C4-2B (cell line): ENCODE data around the gene CDKN2AIPNL.

Experiments
- H3K27ac ChIP-seq: fragments of 450-650 bp; 2 replicates; pipeline ENCODE4 v1.5.1; 2017
- ZFX ChIP-seq: fragments of 450-650 bp; IDR thresholded peaks from 2 replicates; pipeline ENCODE4 v1.6.1; 2017
- TF ChIP-seq, protein P1 (sequence below): fragments of 450-650 bp; conservative IDR thresholded peaks from 2 replicates; pipeline ENCODE4 v1.5.1; 2017; ENCODE audit warnings: mild to moderate bottlenecking

CDKN2AIPNL gene

DNA sequence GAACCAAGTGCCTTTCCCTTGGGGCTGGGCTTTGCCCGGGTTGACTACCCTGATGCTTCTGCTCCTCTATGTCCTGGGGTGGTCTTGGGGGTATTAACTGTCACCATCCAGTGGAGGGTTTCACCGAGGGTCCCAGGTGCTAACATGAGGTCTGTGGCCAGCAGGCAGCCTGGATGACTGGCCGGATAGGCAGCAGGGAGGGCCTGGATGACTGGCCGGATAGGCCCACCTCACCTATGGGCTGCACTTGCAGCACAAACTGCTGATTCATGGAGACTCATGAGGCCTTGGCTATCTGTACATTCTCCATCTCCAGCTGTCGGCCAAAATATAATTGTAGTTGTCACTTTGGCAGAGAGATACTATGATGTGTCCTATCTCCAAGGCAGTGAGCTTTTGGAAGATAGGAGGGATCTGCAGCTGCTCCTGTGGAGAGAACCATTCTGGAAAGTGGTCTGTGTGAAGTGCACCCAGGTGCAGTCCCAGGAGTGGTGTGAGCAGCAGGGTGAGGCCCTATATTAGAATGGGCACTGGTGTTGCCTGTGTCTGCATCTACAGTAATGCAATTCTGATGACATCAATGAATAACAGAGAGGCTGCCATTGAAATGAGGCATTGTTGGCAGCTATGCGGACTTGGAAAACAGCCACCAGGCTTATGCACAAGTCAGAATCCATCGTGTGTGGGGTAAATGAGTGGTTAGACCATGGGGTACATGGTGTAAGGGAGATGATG, 26.3 kb upstream of the CDKN2AIPNL start:
- H3K27ac ChIP-seq, result peak overlapping the region; percentile 65
- no peak for TF ChIP-seq ZFX
- TF ChIP-seq, protein P1, sequence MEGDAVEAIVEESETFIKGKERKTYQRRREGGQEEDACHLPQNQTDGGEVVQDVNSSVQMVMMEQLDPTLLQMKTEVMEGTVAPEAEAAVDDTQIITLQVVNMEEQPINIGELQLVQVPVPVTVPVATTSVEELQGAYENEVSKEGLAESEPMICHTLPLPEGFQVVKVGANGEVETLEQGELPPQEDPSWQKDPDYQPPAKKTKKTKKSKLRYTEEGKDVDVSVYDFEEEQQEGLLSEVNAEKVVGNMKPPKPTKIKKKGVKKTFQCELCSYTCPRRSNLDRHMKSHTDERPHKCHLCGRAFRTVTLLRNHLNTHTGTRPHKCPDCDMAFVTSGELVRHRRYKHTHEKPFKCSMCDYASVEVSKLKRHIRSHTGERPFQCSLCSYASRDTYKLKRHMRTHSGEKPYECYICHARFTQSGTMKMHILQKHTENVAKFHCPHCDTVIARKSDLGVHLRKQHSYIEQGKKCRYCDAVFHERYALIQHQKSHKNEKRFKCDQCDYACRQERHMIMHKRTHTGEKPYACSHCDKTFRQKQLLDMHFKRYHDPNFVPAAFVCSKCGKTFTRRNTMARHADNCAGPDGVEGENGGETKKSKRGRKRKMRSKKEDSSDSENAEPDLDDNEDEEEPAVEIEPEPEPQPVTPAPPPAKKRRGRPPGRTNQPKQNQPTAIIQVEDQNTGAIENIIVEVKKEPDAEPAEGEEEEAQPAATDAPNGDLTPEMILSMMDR, result no peak

DNA sequence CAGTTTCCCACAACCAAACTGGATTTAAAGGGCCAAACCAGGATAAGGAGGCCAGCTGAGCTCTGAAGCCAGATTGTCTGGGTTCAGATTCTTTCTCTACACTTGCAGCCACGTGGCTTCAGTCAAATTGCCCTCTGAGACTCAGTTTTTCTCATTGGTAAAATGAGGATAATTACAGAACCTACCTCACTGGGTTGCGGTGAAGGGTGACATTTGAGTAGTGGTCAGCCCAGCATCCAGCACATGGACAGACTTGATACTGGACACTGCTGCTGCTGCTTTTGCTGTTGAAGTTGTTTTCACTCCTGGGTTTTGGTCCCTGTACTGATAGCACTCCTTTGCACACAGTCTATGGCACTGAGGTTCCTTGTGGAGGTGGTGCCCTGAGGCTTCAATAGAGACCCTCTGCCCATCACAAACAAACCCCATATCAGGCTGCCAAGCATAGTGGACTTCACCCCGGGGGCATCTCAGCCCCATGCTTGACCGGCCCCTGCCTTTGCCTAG, 25.7 kb upstream of the CDKN2AIPNL start:
- peak overlapping the region; percentile 65 for H3K27ac ChIP-seq

DNA sequence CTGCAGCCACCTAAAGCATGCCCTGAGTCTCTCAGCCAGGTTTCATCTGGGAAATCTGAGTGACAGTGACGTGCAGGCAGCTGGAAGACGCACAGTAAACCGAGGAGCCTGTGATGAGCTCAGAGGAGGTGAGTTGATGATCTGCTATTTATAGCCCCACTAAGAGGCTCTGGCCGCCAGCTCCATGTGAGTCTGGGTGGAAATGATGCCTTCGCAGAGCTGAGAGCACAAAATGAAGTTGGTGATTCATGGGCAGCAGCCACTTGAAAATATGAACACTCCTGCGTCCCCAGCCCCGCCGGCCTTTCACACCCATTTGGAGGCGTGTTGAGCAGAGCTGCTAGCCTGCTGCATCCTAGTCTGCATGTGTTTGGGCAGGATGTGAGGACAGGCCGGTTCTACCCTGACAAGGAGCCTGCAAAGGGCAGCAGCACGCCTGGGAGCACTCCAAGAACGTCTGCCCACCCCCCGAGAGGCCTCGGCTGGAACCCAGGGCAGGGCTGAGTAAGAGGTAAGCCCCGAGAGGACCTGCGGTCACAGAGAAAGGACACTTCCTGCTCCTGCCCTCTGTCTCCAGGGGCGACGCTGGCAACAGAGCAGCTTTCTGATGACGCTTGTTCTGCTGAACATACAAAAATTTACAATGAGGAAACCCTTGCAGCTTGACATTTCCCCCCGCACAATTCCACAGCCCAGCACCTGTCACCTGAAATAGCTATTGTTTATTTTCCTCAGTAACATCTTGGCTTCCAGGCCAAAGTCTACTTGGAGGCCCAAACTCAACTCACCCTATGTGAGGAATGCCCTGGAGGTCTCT, 25.1 kb upstream of the CDKN2AIPNL start:
- 0 out of 2 replicates have a peak, but pooled peaks have one; percentile 25 for TF ChIP-seq ZFX
- TF ChIP-seq, protein P1, result no peak

More for the DNA sequence above, 25.7 kb upstream of the CDKN2AIPNL start:
- TF ChIP-seq ZFX, result no peak
- TF ChIP-seq, protein P1, result no peak

DNA sequence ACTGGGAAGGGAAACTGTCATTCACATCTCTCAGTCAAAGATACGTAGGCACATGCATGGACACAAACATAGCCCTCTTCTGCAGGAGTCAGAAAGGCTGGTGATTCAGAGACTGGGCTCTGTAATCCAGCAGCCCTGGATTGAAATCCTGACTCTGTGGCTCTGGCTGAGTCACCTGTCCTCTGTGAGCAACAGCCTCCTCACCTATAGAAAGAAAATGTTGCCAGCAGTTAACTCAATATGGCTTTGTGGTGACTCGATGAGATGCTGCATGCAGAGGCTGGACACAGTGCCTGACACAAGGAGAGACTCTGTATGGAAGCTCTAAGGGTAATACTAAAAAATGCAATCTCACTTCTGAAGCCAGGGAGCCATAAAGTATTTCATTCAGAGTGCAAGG, 23.9 kb upstream of the CDKN2AIPNL start:
- no peak overlapping the region for H3K27ac ChIP-seq
- TF ChIP-seq, protein P1, result no peak
- TF ChIP-seq ZFX, result no peak

More for the DNA sequence above, 25.1 kb upstream of the CDKN2AIPNL start:
- H3K27ac ChIP-seq, result peak overlapping the region; percentile 65

DNA sequence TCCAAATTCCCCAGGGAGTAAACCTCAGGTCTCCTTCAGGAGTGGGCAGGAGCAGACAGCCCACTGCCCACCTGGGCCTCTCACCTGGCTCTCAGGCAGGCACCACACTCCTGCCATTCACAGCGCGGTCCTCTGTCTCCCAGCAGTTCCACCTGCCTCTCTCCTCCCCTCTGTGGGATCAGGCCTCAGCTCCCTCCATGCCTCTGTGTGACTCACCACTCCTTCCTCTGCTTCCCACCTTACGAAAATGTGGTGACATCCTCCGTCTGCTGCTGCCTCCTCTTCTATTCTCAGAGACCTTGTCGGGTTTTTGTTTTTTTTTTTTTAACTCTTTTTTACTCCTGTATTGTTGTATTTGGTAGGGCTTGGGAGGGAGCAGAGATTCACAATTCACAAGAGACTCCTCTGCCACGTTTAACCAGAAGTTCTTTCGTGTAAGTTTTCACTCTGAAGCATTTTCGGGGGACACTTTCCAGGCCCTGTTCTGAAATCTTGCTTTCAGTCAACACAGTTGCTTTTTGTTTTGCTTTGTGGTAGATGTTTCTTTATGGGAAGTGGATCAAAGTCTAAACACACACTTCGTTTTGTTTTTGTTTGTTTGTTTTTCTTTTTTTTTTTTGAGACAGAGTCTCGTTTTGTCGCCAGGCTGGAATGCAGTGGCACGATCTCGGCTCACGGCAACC, 21.1 kb upstream of the CDKN2AIPNL start:
- no peak overlapping the region for H3K27ac ChIP-seq
- TF ChIP-seq, protein P1, result no peak
- TF ChIP-seq ZFX, result no peak

DNA sequence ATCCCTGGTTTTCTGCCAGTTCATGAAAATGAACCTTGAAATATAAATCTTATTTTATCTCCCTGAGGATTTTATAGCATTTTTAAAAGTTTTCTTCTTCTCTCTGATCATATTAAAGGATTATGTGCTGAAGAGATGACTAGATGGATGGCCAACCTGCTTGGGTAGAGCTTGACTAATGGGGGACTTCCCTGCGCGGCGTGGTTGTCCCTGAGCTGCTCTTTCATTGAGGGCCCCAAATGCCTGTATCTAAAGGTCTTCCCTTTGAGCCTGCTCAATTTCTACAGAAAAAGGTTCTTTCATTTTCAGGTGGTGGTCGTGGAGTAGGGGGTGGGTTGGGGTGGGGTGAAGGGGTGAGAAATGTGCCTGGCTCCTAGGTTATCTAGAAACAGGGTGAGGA, 20.5 kb upstream of the CDKN2AIPNL start:
- H3K27ac ChIP-seq, result no peak overlapping the region
- no peak for TF ChIP-seq ZFX
- TF ChIP-seq, protein P1, result no peak
